ENCODE measurements around the gene TECTA.
"Not testable (repeated sequence)": the region's sequence is repeated elsewhere in the genome, so short reads cannot be mapped to it uniquely, and the experiment has no call there.

TECTA gene

GRCh38 chr11:121235057-121235456, 134.0 kb downstream of the TECTA start:
- no peak for DNase-seq

- DNase-seq: no peak
These were observed 135.3 kb downstream of the TECTA start for GRCh38 chr11:121236115-121237001.

- not testable (repeated sequence) for DNase-seq
These were observed 136.2 kb downstream of the TECTA start for GRCh38 chr11:121237247-121237646.

- DNase-seq: no peak
These were observed 136.9 kb downstream of the TECTA start for GRCh38 chr11:121237686-121238658.

GRCh38 chr11:121238956-121239355, 137.9 kb downstream of the TECTA start:
- no peak for DNase-seq

- not testable (repeated sequence) for DNase-seq
These were observed 139.0 kb downstream of the TECTA start for GRCh38 chr11:121240001-121240400.

GRCh38 chr11:121240650-121241303, 139.7 kb downstream of the TECTA start:
- DNase-seq: no peak
